ENCODE data around the gene TCHP. TPM values are rescaled to one million over a fixed set of nuclear protein-coding genes. Genes with fewer than 3 reads are reported as not detected.
"Not testable (repeated sequence)": the region's sequence is repeated elsewhere in the genome, so short reads cannot be mapped to it uniquely, and the experiment has no call there.

TCHP gene
- total and polyA plus RNA-seq, 12 donors, result 8.3 to 21.1 (median 10.6) TPM

GRCh38 chr12:109858764-109859163 is 41.3 kb upstream of the TCHP start:
- H3K27me3 ChIP-seq, result no peaks in the 10 kb centered on the region
- 92 to 98% (median 95%) methylated on average over 5 of the region's 5 CpGs for WGBS, 4 donors
- H3K4me1 ChIP-seq (replicated peaks in 1 of 2), result peaks cover 0 to 5% of the 10 kb centered on the region in 2 donors
- H3K9me3 ChIP-seq (replicated peaks in 1 of 3), result no peaks in the 10 kb centered on the region
- no peak for TF ChIP-seq CTCF (IDR thresholded peaks at IDR 0.05)
- TF ChIP-seq POLR2A (IDR thresholded peaks at IDR 0.05), result no peak
- DNase-seq, result no peak
- no peak overlapping the region for H3K4me3 ChIP-seq
- no peak overlapping the region for H3K27ac ChIP-seq
- peaks cover 0 to 40% of the 10 kb centered on the region in 2 donors for H3K36me3 ChIP-seq (replicated peaks in 1 of 2)
- intact Hi-C loops (cut with DNase I), result no loop called here

- WGBS, 4 donors, result 95 to 98% (median 97%) methylated on average over 5 of the region's 5 CpGs
- Histone ChIP-seq H3K9me3 (replicated peaks in 1 of 3) (no peaks in the 10 kb centered on the region), H3K4me1 (replicated peaks in 1 of 2) (peaks cover 9 to 24% of the 10 kb centered on the region in 2 donors), H3K36me3 (replicated peaks in 1 of 2) (peaks cover 0 to 22% of the 10 kb centered on the region in 2 donors), H3K27ac (no peak overlapping the region), H3K27me3 (no peaks in the 10 kb centered on the region), H3K4me3 (no peak overlapping the region)
- TF ChIP-seq CTCF (IDR thresholded peaks at IDR 0.05) (no peak), POLR2A (IDR thresholded peaks at IDR 0.05) (no peak)
- intact Hi-C loops (cut with DNase I), result no loop called here
- DNase-seq, result no peak
Measured at GRCh38 chr12:109860977-109861376, 39.1 kb upstream of the TCHP start.

GRCh38 chr12:109861689-109862314 is 38.3 kb upstream of the TCHP start:
- intact Hi-C loops (cut with DNase I), result no loop called here
- TF ChIP-seq POLR2A (IDR thresholded peaks at IDR 0.05), result no peak
- no peak for TF ChIP-seq CTCF (IDR thresholded peaks at IDR 0.05)
- Histone ChIP-seq H3K4me1 (replicated peaks in 1 of 2) (peaks cover 9 to 24% of the 10 kb centered on the region in 2 donors), H3K9me3 (replicated peaks in 1 of 3) (no peaks in the 10 kb centered on the region), H3K27me3 (no peaks in the 10 kb centered on the region), H3K36me3 (replicated peaks in 1 of 2) (peaks cover 0 to 17% of the 10 kb centered on the region in 2 donors), H3K27ac (peak overlapping the region in 2 of 5 donors; percentile 47 to 74), H3K4me3 (no peak overlapping the region)
- WGBS, 4 donors, result 57 to 79% (median 64%) methylated on average over 7 to 17 of the region's 17 CpGs
- peak in 1 of 7 donors; percentile 34 for DNase-seq

- H3K4me3 ChIP-seq; H3K9me3 ChIP-seq (replicated peaks in 1 of 3); H3K27me3 ChIP-seq; intact Hi-C loops (cut with DNase I): not testable (repeated sequence)
- peaks cover 9 to 24% of the 10 kb centered on the region in 2 donors for H3K4me1 ChIP-seq (replicated peaks in 1 of 2)
- peak overlapping the region in 2 of 5 donors; percentile 47 to 74 for H3K27ac ChIP-seq
- peaks cover 0 to 10% of the 10 kb centered on the region in 2 donors for H3K36me3 ChIP-seq (replicated peaks in 1 of 2)
- peak in 5 of 7 donors; percentile 37 to 67 (median 48) for DNase-seq
- 68 to 91% (median 69%) methylated on average over 6 to 9 of the region's 9 CpGs for WGBS, 4 donors
Measured at GRCh38 chr12:109862491-109862890, 37.6 kb upstream of the TCHP start.
